Thyroid gland (tissue), 4 donors: ENCODE measurements around the gene SETD3.

Source experiments
- CTCF ChIP-seq, 6 experiments: fragments of 200-600 bp in 3 of 6; fragments of 450-650 bp in 3 of 6; sonication (generic) in 3 of 6; IDR thresholded peaks; one replicate each; pipeline ENCODE4 v1.5.1; 2016 to 2019; ENCODE audit warnings: antibody characterized with exemption in 6 of 6, mild to moderate bottlenecking in 2 of 6, inconsistent platforms in 1 of 6, moderate library complexity in 1 of 6
- POLR2A ChIP-seq, 2 donors: fragments of 450-650 bp; IDR thresholded peaks; one replicate each; pipeline ENCODE4 v1.6.1; 2017; ENCODE audit warnings: antibody characterized with exemption in 2 of 2, mild to moderate bottlenecking in 2 of 2, moderate library complexity in 1 of 2

DNA sequence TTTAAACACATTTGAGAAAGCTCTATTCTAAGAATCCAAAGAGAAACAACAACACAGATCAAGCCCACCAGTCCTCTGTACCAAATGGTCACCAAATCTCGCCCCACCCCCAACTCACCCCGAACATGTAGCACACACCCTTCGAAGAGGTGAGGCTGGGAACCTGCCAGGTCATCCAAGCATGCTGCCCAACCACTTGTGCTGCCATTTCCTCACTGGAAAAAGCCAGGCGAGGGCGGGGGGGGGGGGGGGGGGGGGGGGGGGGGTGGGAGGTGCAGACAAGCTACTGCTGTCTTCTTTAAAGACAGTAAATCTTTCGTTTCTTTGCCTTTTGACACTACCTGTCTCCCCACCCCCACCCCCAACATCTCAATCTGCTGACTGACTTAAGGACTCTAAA is 59.9 kb downstream of the SETD3 start:
- TF ChIP-seq CTCF (IDR thresholded peaks at IDR 0.05) (no peak), POLR2A (IDR thresholded peaks at IDR 0.05) (no peak)
